Measurements from ENCODE around the gene MAML1. TPM values are rescaled to one million over a fixed set of nuclear protein-coding genes. Genes with fewer than 3 reads are reported as not detected.

Gene MAML1
- total and polyA plus RNA-seq, 4 donors: 6.7 to 34.5 (median 20.5) TPM

DNA sequence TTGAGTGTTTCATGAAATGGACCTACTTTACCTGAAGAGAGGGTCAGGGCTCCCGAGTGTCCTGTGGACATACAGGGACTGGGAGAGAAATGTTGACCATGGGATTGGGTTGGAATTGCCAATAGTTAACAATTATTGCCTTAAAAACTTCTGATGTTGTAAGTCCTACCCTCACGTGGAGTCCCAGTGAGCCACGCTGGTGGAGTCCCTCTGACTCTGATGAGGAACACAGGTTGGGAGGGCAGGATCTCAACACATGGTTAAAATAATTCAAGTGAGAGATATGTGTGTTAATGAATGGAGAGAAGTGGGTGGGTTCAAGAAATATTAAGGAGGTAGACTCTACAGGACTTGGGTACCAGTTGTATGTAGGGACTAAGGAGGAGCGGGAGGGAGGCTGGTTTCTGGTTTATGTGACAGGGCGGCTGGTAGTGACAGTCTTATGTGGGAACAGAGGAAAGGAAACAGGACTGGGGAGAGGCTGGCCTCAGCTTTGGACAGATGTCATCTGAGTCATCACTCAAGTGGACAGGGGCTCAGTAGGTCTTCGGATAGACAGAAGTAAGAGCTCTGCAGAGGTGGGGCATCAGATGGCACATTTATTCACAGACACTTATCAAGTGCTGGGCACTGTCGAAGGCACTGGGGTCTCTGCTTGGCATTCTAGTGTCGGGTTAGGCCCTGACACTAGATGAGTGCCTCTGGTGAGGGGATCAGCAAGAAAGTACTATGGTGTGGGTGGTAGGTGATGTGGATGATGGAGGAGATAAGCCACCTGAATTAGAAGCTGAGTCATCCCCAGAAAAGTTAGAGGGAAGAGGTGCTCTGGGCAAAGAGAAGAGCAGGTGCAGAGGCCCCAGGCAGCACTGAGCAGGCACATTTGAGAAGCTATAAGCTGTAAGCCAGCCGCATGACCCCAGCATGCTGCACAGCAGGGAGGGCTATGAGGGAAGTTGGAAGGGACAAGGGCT is 27.2 kb downstream of the MAML1 start:
- Histone ChIP-seq H3K27ac (ENCODE audit: low read depth in 1 of 2, low read length in 1 of 2) (no peak overlapping the region), H3K9ac (ENCODE audit: insufficient read depth in 1 of 2, low read length in 2 of 2) (no peak overlapping the region), H3K27me3 (ENCODE audit: control insufficient read depth in 3 of 3, insufficient read depth in 3 of 3, low read length in 2 of 3) (no peaks in the 10 kb centered on the region), H3K4me3 (no peak overlapping the region), H3K36me3 (ENCODE audit: control insufficient read depth in 4 of 4, insufficient read depth in 4 of 4, low read length in 4 of 4) (no peaks in the 10 kb centered on the region), H3K9me3 (ENCODE audit: control insufficient read depth in 4 of 4, insufficient read depth in 3 of 4, low read length in 3 of 4) (no peaks in the 10 kb centered on the region), H3K4me1 (ENCODE audit: control insufficient read depth in 5 of 5, insufficient read depth in 5 of 5, low read length in 5 of 5) (peaks cover 7 to 18% (median 15%) of the 10 kb centered on the region in 5 donors)
- TF ChIP-seq, protein P1, sequence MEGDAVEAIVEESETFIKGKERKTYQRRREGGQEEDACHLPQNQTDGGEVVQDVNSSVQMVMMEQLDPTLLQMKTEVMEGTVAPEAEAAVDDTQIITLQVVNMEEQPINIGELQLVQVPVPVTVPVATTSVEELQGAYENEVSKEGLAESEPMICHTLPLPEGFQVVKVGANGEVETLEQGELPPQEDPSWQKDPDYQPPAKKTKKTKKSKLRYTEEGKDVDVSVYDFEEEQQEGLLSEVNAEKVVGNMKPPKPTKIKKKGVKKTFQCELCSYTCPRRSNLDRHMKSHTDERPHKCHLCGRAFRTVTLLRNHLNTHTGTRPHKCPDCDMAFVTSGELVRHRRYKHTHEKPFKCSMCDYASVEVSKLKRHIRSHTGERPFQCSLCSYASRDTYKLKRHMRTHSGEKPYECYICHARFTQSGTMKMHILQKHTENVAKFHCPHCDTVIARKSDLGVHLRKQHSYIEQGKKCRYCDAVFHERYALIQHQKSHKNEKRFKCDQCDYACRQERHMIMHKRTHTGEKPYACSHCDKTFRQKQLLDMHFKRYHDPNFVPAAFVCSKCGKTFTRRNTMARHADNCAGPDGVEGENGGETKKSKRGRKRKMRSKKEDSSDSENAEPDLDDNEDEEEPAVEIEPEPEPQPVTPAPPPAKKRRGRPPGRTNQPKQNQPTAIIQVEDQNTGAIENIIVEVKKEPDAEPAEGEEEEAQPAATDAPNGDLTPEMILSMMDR (IDR thresholded peaks at IDR 0.05; ENCODE audit: control extremely low read depth, extremely low read depth): no peak
- DNase-seq (no peak), ATAC-seq (ENCODE audit: insufficient read depth, low FRiP score) (no peak)
- 63 to 72% methylated on average over 9 of the region's 9 CpGs for whole genome bisulfite sequencing, 2 donors

DNA sequence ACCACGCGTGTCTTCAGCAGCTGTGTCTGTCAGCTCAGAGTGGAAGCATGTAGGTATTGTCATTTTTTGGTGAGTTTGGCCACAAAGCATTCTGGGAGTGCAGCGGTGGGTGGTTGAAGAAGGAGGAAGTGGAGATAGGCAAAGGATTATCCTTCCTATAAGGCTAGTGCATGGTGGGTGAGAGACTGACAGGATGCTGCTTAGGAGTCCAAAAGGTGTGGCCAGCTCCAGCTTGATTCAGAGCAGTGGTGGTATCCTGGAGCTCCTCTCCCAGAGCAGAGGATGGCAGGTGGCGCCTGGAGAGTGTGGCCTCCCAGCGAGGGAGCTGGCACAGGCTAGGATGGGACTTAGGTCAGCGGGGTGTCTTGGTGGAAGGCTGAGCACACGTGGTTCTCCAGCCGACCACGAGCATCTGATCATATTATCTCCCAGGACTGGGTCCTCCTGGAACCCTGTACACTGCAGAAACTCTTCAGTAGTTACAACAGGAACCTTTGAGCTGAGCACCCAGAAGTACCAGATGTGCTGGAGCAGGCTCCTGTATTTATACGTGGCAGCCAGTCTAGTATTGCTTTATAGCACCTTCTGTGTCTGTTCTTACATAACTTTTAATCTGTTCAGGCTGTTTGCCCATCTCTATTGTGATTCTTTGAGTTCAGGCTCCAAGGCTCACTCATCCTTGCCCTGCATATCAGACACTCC is 29.6 kb downstream of the MAML1 start:
- no peak overlapping the region for H3K4me3 ChIP-seq
- peaks cover 0 to 2% (median 0%) of the 10 kb centered on the region in 4 donors for H3K9me3 ChIP-seq (ENCODE audit: control insufficient read depth in 4 of 4, insufficient read depth in 3 of 4, low read length in 3 of 4)
- ATAC-seq (ENCODE audit: insufficient read depth, low FRiP score) (no peak), DNase-seq (no peak)
- H3K9ac ChIP-seq (ENCODE audit: insufficient read depth in 1 of 2, low read length in 2 of 2): no peak overlapping the region
- no peak overlapping the region for H3K27ac ChIP-seq (ENCODE audit: low read depth in 1 of 2, low read length in 1 of 2)
- H3K27me3 ChIP-seq (ENCODE audit: control insufficient read depth in 3 of 3, insufficient read depth in 3 of 3, low read length in 2 of 3): no peaks in the 10 kb centered on the region
- 44 to 45% methylated on average over 10 of the region's 10 CpGs for WGBS, 2 donors
- TF ChIP-seq, protein P1 (IDR thresholded peaks at IDR 0.05; ENCODE audit: control extremely low read depth, extremely low read depth): no peak
- H3K36me3 ChIP-seq (ENCODE audit: control insufficient read depth in 4 of 4, insufficient read depth in 4 of 4, low read length in 4 of 4): peaks cover 0 to 16% (median 7%) of the 10 kb centered on the region in 4 donors
- H3K4me1 ChIP-seq (ENCODE audit: control insufficient read depth in 5 of 5, insufficient read depth in 5 of 5, low read length in 5 of 5): peaks cover 0 to 21% (median 9%) of the 10 kb centered on the region in 5 donors

DNA sequence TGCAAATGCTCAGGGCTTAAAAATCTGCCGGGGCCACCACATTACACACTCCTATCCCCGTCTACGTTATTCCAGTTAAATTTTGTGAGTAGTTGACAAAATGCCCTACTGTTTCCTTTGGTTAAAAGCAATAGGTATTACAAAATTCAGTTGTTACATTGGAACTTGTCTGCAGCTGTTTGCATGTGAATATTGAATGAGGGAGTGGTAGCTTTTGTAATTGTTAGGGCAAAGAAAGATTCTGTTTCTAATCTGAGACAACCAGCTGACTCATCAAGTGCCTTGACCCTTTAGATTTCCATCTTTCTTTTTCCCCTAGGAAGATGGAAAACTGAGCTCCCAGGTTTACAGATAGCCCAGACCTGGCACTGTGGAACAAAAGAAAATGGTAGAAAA is 30.2 kb downstream of the MAML1 start:
- Histone ChIP-seq H3K27ac (ENCODE audit: low read depth in 1 of 2, low read length in 1 of 2) (no peak overlapping the region), H3K9ac (ENCODE audit: insufficient read depth in 1 of 2, low read length in 2 of 2) (no peak overlapping the region), H3K36me3 (ENCODE audit: control insufficient read depth in 4 of 4, insufficient read depth in 4 of 4, low read length in 4 of 4) (peaks cover 0 to 16% (median 9%) of the 10 kb centered on the region in 4 donors), H3K4me1 (ENCODE audit: control insufficient read depth in 5 of 5, insufficient read depth in 5 of 5, low read length in 5 of 5) (peaks cover 0 to 21% (median 9%) of the 10 kb centered on the region in 5 donors), H3K27me3 (ENCODE audit: control insufficient read depth in 3 of 3, insufficient read depth in 3 of 3, low read length in 2 of 3) (no peaks in the 10 kb centered on the region), H3K9me3 (ENCODE audit: control insufficient read depth in 4 of 4, insufficient read depth in 3 of 4, low read length in 3 of 4) (peaks cover 0 to 2% (median 0%) of the 10 kb centered on the region in 4 donors), H3K4me3 (no peak overlapping the region)
- DNase-seq (no peak), ATAC-seq (ENCODE audit: insufficient read depth, low FRiP score) (no peak)
- 23 to 27% methylated on average over 3 of the region's 3 CpGs for WGBS, 2 donors
- TF ChIP-seq, protein P1 (IDR thresholded peaks at IDR 0.05; ENCODE audit: control extremely low read depth, extremely low read depth): no peak
